ENCODE results near the gene PTPN21.

Gene PTPN21

GRCh38 chr14:88478931-88479330, 75.9 kb downstream of the PTPN21 start:
- Histone ChIP-seq H3K36me3 (no peaks in the 10 kb centered on the region), H3K4me1 (0 out of 2 replicates have a peak, but pooled peaks cover 3% of the 10 kb centered on the region), H3K9me3 (no peaks in the 10 kb centered on the region), H3K27me3 (no peaks in the 10 kb centered on the region), H3K4me3 (ENCODE audit: low read depth, low read length) (no peak overlapping the region)
- no peak for TF ChIP-seq CTCF (IDR thresholded peaks at IDR 0.05; ENCODE audit: low read depth, low read length)
- DNase-seq = no peak

- H3K4me1 ChIP-seq = 0 out of 2 replicates have a peak, but pooled peaks cover 3% of the 10 kb centered on the region
- H3K36me3 ChIP-seq = no peaks in the 10 kb centered on the region
- no peaks in the 10 kb centered on the region for H3K27me3 ChIP-seq
- H3K4me3 ChIP-seq (ENCODE audit: low read depth, low read length) = no peak overlapping the region
- no peaks in the 10 kb centered on the region for H3K9me3 ChIP-seq
- no peak for DNase-seq
- TF ChIP-seq CTCF (IDR thresholded peaks at IDR 0.05; ENCODE audit: low read depth, low read length) = no peak
Observed at GRCh38 chr14:88477513-88478250, 77.1 kb downstream of the PTPN21 start.

GRCh38 chr14:88476825-88477224, 78.0 kb downstream of the PTPN21 start:
- Histone ChIP-seq H3K9me3 (no peaks in the 10 kb centered on the region), H3K27me3 (no peaks in the 10 kb centered on the region), H3K4me1 (0 out of 2 replicates have a peak, but pooled peaks cover 3% of the 10 kb centered on the region), H3K4me3 (ENCODE audit: low read depth, low read length) (no peak overlapping the region), H3K36me3 (no peaks in the 10 kb centered on the region)
- no peak for DNase-seq
- TF ChIP-seq CTCF (IDR thresholded peaks at IDR 0.05; ENCODE audit: low read depth, low read length) = no peak

- no peak for DNase-seq
- no peak for TF ChIP-seq CTCF (IDR thresholded peaks at IDR 0.05; ENCODE audit: low read depth, low read length)
- peaks cover 3% of the 10 kb centered on the region; the same call in 1 of the 2 replicates for H3K4me1 ChIP-seq
- H3K27me3 ChIP-seq = no peaks in the 10 kb centered on the region
- H3K9me3 ChIP-seq = no peaks in the 10 kb centered on the region
- H3K36me3 ChIP-seq = no peaks in the 10 kb centered on the region
- no peak overlapping the region for H3K4me3 ChIP-seq (ENCODE audit: low read depth, low read length)
Observed at GRCh38 chr14:88476214-88476774, 78.5 kb downstream of the PTPN21 start.

GRCh38 chr14:88473791-88474190, 81.0 kb downstream of the PTPN21 start:
- no peak for TF ChIP-seq CTCF (IDR thresholded peaks at IDR 0.05; ENCODE audit: low read depth, low read length)
- Histone ChIP-seq H3K9me3 (no peaks in the 10 kb centered on the region), H3K4me1 (peaks cover 3% of the 10 kb centered on the region; the same call in 1 of the 2 replicates), H3K27me3 (no peaks in the 10 kb centered on the region), H3K36me3 (no peaks in the 10 kb centered on the region), H3K4me3 (ENCODE audit: low read depth, low read length) (no peak overlapping the region)
- no peak for DNase-seq

Data from BE2C (cell line).